ENCODE data around the gene RUBCN. TPM values are rescaled to one million over a fixed set of nuclear protein-coding genes. Genes with fewer than 3 reads are reported as not detected.

Gene RUBCN
- total RNA-seq, 1 experiment from 2014 or later = 24.8 TPM

Other genes with a start within 250 kb of the RUBCN start
- gene BDH1, start 180.9 kb downstream of the RUBCN start, total RNA-seq (2014; rRNA removed) = 0.29 and 0.32 TPM in 2 replicates
- 46.9 and 60.0 TPM in 2 replicates for gene FYTTD1, start 13.0 kb upstream of the RUBCN start, total RNA-seq (2014; rRNA removed)
- gene LRCH3, start 54.4 kb upstream of the RUBCN start, total RNA-seq (2014; rRNA removed) = 17.1 and 24.7 TPM in 2 replicates
- gene RPL35A, start 213.3 kb upstream of the RUBCN start, total RNA-seq (2014; rRNA removed) = 608 and 692 TPM in 2 replicates
- 6.2 and 12.2 TPM in 2 replicates for gene LMLN, start 223.3 kb upstream of the RUBCN start, total RNA-seq (2014; rRNA removed)